Measurements from ENCODE around the gene DPEP2.
A peak's percentile ranks its signal among the peaks of the same experiment; 100 is the strongest.
"Not testable (repeated sequence)": the region's sequence is repeated elsewhere in the genome, so short reads cannot be mapped to it uniquely, and the experiment has no call there.

The DPEP2 gene

GRCh38 chr16:68005211-68005610 lies 5.9 kb upstream of the DPEP2 start:
- no peak for DNase-seq (ENCODE audit: low read depth in 2 of 2)

GRCh38 chr16:68003031-68003430 lies 3.7 kb upstream of the DPEP2 start:
- DNase-seq (ENCODE audit: low read depth in 2 of 2): no peak

- no peak for DNase-seq (ENCODE audit: low read depth in 2 of 2)
Measured at GRCh38 chr16:68000450-68000849, 1.2 kb upstream of the DPEP2 start.

GRCh38 chr16:67999985-68000384 lies 701 bp upstream of the DPEP2 start:
- no peak for DNase-seq (ENCODE audit: low read depth in 2 of 2)

- not testable (repeated sequence) for DNase-seq (ENCODE audit: low read depth in 2 of 2)
Measured at GRCh38 chr16:67998231-67998778, 979 bp downstream of the DPEP2 start.

GRCh38 chr16:67996666-67997065 lies 2.6 kb downstream of the DPEP2 start:
- no peak for DNase-seq (ENCODE audit: low read depth in 2 of 2)

GRCh38 chr16:67995423-67995822 lies 3.9 kb downstream of the DPEP2 start:
- no peak for DNase-seq (ENCODE audit: low read depth in 2 of 2)

GRCh38 chr16:67994040-67994408 lies 5.3 kb downstream of the DPEP2 start:
- DNase-seq (ENCODE audit: low read depth in 2 of 2): not testable (repeated sequence)

GRCh38 chr16:67993207-67994039 lies 5.9 kb downstream of the DPEP2 start:
- peak; percentile 78 to 83 for DNase-seq (ENCODE audit: low read depth in 2 of 2)

GRCh38 chr16:67992661-67993206 lies 6.5 kb downstream of the DPEP2 start:
- no peak for DNase-seq (ENCODE audit: low read depth in 2 of 2)

GRCh38 chr16:67990018-67990386 lies 9.3 kb downstream of the DPEP2 start:
- no peak for DNase-seq (ENCODE audit: low read depth in 2 of 2)

GRCh38 chr16:67989322-67990017 lies 9.8 kb downstream of the DPEP2 start:
- DNase-seq (ENCODE audit: low read depth in 2 of 2): no peak

- no peak for DNase-seq (ENCODE audit: low read depth in 2 of 2)
Measured at GRCh38 chr16:67988675-67989074, 10.6 kb downstream of the DPEP2 start.

- DNase-seq (ENCODE audit: low read depth in 2 of 2): no peak
Measured at GRCh38 chr16:67987460-67988160, 11.7 kb downstream of the DPEP2 start.

- DNase-seq (ENCODE audit: low read depth in 2 of 2): no peak
Measured at GRCh38 chr16:67986949-67987348, 12.3 kb downstream of the DPEP2 start.

GRCh38 chr16:67982011-67982696 lies 17.1 kb downstream of the DPEP2 start:
- DNase-seq (ENCODE audit: low read depth in 2 of 2): no peak

- DNase-seq (ENCODE audit: low read depth in 2 of 2): no peak
Measured at GRCh38 chr16:67979955-67980678, 19.2 kb downstream of the DPEP2 start, which contains the start of gene DPEP3. DPEP3 (minus strand) TSS chr16:67980499; CDS start chr16:67980380, 119 bp downstream.

GRCh38 chr16:67977469-67978227 lies 21.6 kb downstream of the DPEP2 start:
- DNase-seq (ENCODE audit: low read depth in 2 of 2): no peak

- DNase-seq (ENCODE audit: low read depth in 2 of 2): no peak
Measured at GRCh38 chr16:67977005-67977404, 22.3 kb downstream of the DPEP2 start.

- no peak for DNase-seq (ENCODE audit: low read depth in 2 of 2)
Measured at GRCh38 chr16:67976205-67976604, 23.1 kb downstream of the DPEP2 start.
